ENCODE measurements around the gene DBNDD1.

GRCh38 chr16:89958068-89958467, 61.2 kb downstream of the DBNDD1 start:
- TF ChIP-seq EZH2 (IDR thresholded peaks at IDR 0.05; ENCODE audit: insufficient read depth, poor library complexity, severe bottlenecking) (no peak), EZH2phosphoT487 (IDR thresholded peaks at IDR 0.05; ENCODE audit: insufficient read depth, low read depth) (no peak)
